CD4-positive, alpha-beta T cell treated with Interleukin-6 at 100 ng/mL for 8 hours (primary cell): ENCODE data around the gene SIX1.

Experiments
- DNase-seq: peaks from one replicate; pipeline ENCODE4 v3.0.0-alpha.2; 2020; ENCODE audit warnings: mixed read lengths, low spot score

The SIX1 gene

GRCh38 chr14:60641742-60642269 lies 7.5 kb downstream of the SIX1 start:
- no peak for DNase-seq

- no peak for DNase-seq
These were observed 8.2 kb downstream of the SIX1 start for GRCh38 chr14:60640859-60641741.

- DNase-seq, result no peak
These were observed 9.6 kb downstream of the SIX1 start for GRCh38 chr14:60639674-60640073.

GRCh38 chr14:60637479-60638315 lies 11.6 kb downstream of the SIX1 start:
- no peak for DNase-seq

- DNase-seq, result no peak
These were observed 12.3 kb downstream of the SIX1 start for GRCh38 chr14:60636879-60637478.

GRCh38 chr14:60634153-60634552 lies 15.1 kb downstream of the SIX1 start:
- no peak for DNase-seq

GRCh38 chr14:60632777-60633176 lies 16.5 kb downstream of the SIX1 start:
- DNase-seq, result no peak

GRCh38 chr14:60632257-60632656 lies 17.0 kb downstream of the SIX1 start:
- no peak for DNase-seq

- DNase-seq, result no peak
These were observed 17.4 kb downstream of the SIX1 start for GRCh38 chr14:60631842-60632241.

GRCh38 chr14:60630129-60630528 lies 19.1 kb downstream of the SIX1 start:
- DNase-seq, result no peak

- DNase-seq, result no peak
These were observed 20.4 kb downstream of the SIX1 start for GRCh38 chr14:60628892-60629291.

- DNase-seq, result no peak
These were observed 26.4 kb downstream of the SIX1 start for GRCh38 chr14:60622917-60623257.

- no peak for DNase-seq
These were observed 26.9 kb downstream of the SIX1 start for GRCh38 chr14:60622210-60622916.

- DNase-seq, result no peak
These were observed 27.9 kb downstream of the SIX1 start for GRCh38 chr14:60621386-60621785.

GRCh38 chr14:60618241-60618640 lies 31.0 kb downstream of the SIX1 start:
- DNase-seq, result no peak

GRCh38 chr14:60616461-60616959 lies 32.8 kb downstream of the SIX1 start:
- DNase-seq, result no peak

GRCh38 chr14:60602291-60602690 lies 47.0 kb downstream of the SIX1 start:
- DNase-seq, result no peak

GRCh38 chr14:60599727-60600126 lies 49.5 kb downstream of the SIX1 start:
- DNase-seq, result no peak

- no peak for DNase-seq
These were observed 53.1 kb downstream of the SIX1 start for GRCh38 chr14:60596139-60596538.

GRCh38 chr14:60594062-60594461 lies 55.2 kb downstream of the SIX1 start:
- no peak for DNase-seq
